Fibroblast of lung (primary cell): ENCODE data around the gene PTPN13. TPM values are rescaled to one million over a fixed set of nuclear protein-coding genes. Genes with fewer than 3 reads are reported as not detected.

Experiments
- DNase-seq, 2 donors: peaks; one replicate each; pipeline versions ENCODE4 v3.0.0 to v3.0.0-alpha.2; 2010; ENCODE audit warnings: low read depth in 2 of 2
- H2AFZ ChIP-seq: 2 replicates; pipeline ENCODE4 v1.5.1; 2012; ENCODE audit warnings: low read length, control low read depth, inconsistent platforms
- H3K27ac ChIP-seq: 2 replicates; pipeline ENCODE4 v1.5.1; 2011; ENCODE audit warnings: low read length, control low read depth; ENCODE audit not compliant: insufficient read depth
- H3K27me3 ChIP-seq: 2 replicates; pipeline ENCODE4 v1.5.1; 2011; ENCODE audit warnings: mild to moderate bottlenecking, low read length; ENCODE audit not compliant: control insufficient read depth, insufficient read depth
- H3K36me3 ChIP-seq: 2 replicates; pipeline ENCODE4 v1.5.1; 2011; ENCODE audit warnings: low read length; ENCODE audit not compliant: control insufficient read depth, insufficient read depth
- H3K4me1 ChIP-seq: 2 replicates; pipeline ENCODE4 v1.5.1; 2011; ENCODE audit warnings: low read length; ENCODE audit not compliant: control insufficient read depth, insufficient read depth; ENCODE audit errors: extremely low read depth
- H3K4me2 ChIP-seq: 2 replicates; pipeline ENCODE4 v1.5.1; 2011; ENCODE audit warnings: low read length, control low read depth; ENCODE audit not compliant: insufficient read depth; ENCODE audit errors: extremely low read depth
- H3K4me3 ChIP-seq, 4 experiments: fragments of 200-600 bp in 1 of 4; sonication (generic) in 1 of 4; replicated peaks in 1 of 4; 2 replicates each; pipeline ENCODE4 v1.5.1; 2011 to 2016; ENCODE audit warnings: low read length in 4 of 4, low read depth in 3 of 4, mild to moderate bottlenecking in 3 of 4, control low read depth in 2 of 4, inconsistent platforms in 1 of 4, mixed read lengths in 1 of 4; ENCODE audit not compliant: insufficient read depth in 1 of 4; ENCODE audit errors: control extremely low read depth in 1 of 4
- H3K79me2 ChIP-seq: 2 replicates; pipeline ENCODE4 v1.5.1; 2012; ENCODE audit warnings: mild to moderate bottlenecking, low read length, inconsistent platforms; ENCODE audit not compliant: control insufficient read depth, insufficient read depth
- H3K9ac ChIP-seq: 2 replicates; pipeline ENCODE4 v1.5.1; 2011; ENCODE audit warnings: mild to moderate bottlenecking, low read length, control low read depth; ENCODE audit not compliant: insufficient read depth
- H3K9me3 ChIP-seq: 2 replicates; pipeline ENCODE4 v1.5.1; 2012; ENCODE audit warnings: low read depth, low read length; ENCODE audit not compliant: control insufficient read depth, insufficient read depth
- H4K20me1 ChIP-seq: 2 replicates; pipeline ENCODE4 v1.5.1; 2011; ENCODE audit warnings: low read length; ENCODE audit not compliant: control insufficient read depth, insufficient read depth; ENCODE audit errors: extremely low read depth
- CTCF ChIP-seq, 2 donors: IDR thresholded peaks in 1 of 2; conservative IDR thresholded peaks in 1 of 2; 1 replicate in 1 of 2; 2 replicates in 1 of 2; pipeline ENCODE4 v1.5.1; 2011 to 2012; ENCODE audit warnings: low read length in 2 of 2, control low read depth in 1 of 2, inconsistent platforms in 1 of 2, low read depth in 1 of 2, mild to moderate bottlenecking in 1 of 2
- EZH2 ChIP-seq: IDR thresholded peaks from 2 replicates; pipeline ENCODE4 v1.5.1; 2012; ENCODE audit warnings: low read length, control low read depth, mild to moderate bottlenecking; ENCODE audit errors: missing control alignments
- polyA plus RNA-seq, 2 donors: library from polyadenylated mRNA; depleted of rRNA in 1 of 2; stranded (reverse) in 1 of 2; unstranded in 1 of 2; fragments of >200 nt; gene quantifications; 2 replicates each; pipeline ENCODE4 v1.2.1, GENCODE V29; 2011 to 2012; ENCODE audit warnings: missing spikeins in 1 of 2
- total RNA-seq: library from RNA; depleted of rRNA; stranded (reverse); fragments of >200 nt; gene quantifications from 2 replicates; pipeline ENCODE4 v1.2.1, GENCODE V29; 2014

PTPN13 gene
- total and polyA plus RNA-seq, 2 donors (not counting 1 experiment from before 2014, with no cell fraction given): 16.5 to 136 TPM

- Histone ChIP-seq H3K4me2 (no peak overlapping the region), H3K4me1 (no peaks in the 10 kb centered on the region), H2AFZ (no peak overlapping the region), H3K79me2 (peaks cover 2% of the 10 kb centered on the region), H3K27me3 (no peaks in the 10 kb centered on the region), H4K20me1 (no peaks in the 10 kb centered on the region), H3K36me3 (no peaks in the 10 kb centered on the region), H3K9me3 (no peaks in the 10 kb centered on the region), H3K27ac (no peak overlapping the region), H3K9ac (no peak overlapping the region), H3K4me3 (no peak overlapping the region)
- no peak for DNase-seq
- TF ChIP-seq EZH2 (no peak), CTCF (conservative IDR thresholded peaks at IDR 0.05 in 1 of 2, IDR thresholded peaks at IDR 0.05 in 1 of 2; ENCODE audit: low read depth in 1 of 2, low read length in 2 of 2) (no peak)
Measured at GRCh38 chr4:86619656-86620055, 25.5 kb downstream of the PTPN13 start.

- DNase-seq: no peak
- Histone ChIP-seq H4K20me1 (no peaks in the 10 kb centered on the region), H3K79me2 (peaks cover 2% of the 10 kb centered on the region), H3K9me3 (no peaks in the 10 kb centered on the region), H3K4me2 (no peak overlapping the region), H3K27me3 (no peaks in the 10 kb centered on the region), H3K4me1 (no peaks in the 10 kb centered on the region), H3K9ac (no peak overlapping the region), H3K36me3 (no peaks in the 10 kb centered on the region), H3K4me3 (no peak overlapping the region), H2AFZ (no peak overlapping the region), H3K27ac (no peak overlapping the region)
- TF ChIP-seq CTCF (conservative IDR thresholded peaks at IDR 0.05 in 1 of 2, IDR thresholded peaks at IDR 0.05 in 1 of 2; ENCODE audit: low read depth in 1 of 2, low read length in 2 of 2) (no peak), EZH2 (no peak)
Measured at GRCh38 chr4:86621435-86621834, 27.3 kb downstream of the PTPN13 start.

DNA sequence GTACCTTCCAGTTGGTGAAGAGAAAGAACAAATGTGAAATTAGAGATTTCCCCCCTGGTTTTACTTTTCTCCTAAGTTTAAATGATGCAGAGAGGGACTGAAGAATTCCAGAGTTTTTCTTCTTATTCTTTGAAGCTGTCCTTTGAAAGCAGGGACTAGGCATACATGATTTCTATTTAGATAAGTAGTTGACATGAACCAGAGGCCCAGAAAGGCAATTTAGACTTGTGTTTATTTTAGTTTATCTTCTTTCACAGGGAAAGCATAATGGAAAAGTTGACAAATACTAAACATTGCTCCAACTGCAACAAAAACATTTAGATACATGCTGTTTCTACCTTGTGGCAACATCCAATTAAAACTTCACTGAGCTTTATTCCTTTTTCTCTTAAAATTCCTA is 32.0 kb downstream of the PTPN13 start:
- H3K27ac ChIP-seq: no peak overlapping the region
- no peaks in the 10 kb centered on the region for H3K27me3 ChIP-seq
- no peaks in the 10 kb centered on the region for H4K20me1 ChIP-seq
- no peak overlapping the region for H2AFZ ChIP-seq
- H3K79me2 ChIP-seq: no peaks in the 10 kb centered on the region
- no peak overlapping the region for H3K4me3 ChIP-seq
- no peak for DNase-seq
- TF ChIP-seq EZH2: no peak
- TF ChIP-seq CTCF (conservative IDR thresholded peaks at IDR 0.05 in 1 of 2, IDR thresholded peaks at IDR 0.05 in 1 of 2; ENCODE audit: low read depth in 1 of 2, low read length in 2 of 2): no peak
- H3K36me3 ChIP-seq: no peaks in the 10 kb centered on the region
- no peaks in the 10 kb centered on the region for H3K4me1 ChIP-seq
- no peak overlapping the region for H3K4me2 ChIP-seq
- no peaks in the 10 kb centered on the region for H3K9me3 ChIP-seq
- no peak overlapping the region for H3K9ac ChIP-seq
